ENCODE measurements around the gene DMKN. TPM values are rescaled to one million over a fixed set of nuclear protein-coding genes. Genes with fewer than 3 reads are reported as not detected.
A peak's percentile ranks its signal among the peaks of the same experiment; 100 is the strongest.

Gene DMKN
- polyA plus RNA-seq, 2 of the 4 experiments (the other 2 are of a cell fraction), result 21.5 to 40.6 TPM

GRCh38 chr19:35449359-35450043 lies 63.9 kb downstream of the DMKN start:
- no peak for FAIRE-seq
- ChIA-PET POLR2A (no interaction called here), CTCF (interaction anchor here (0.6 to 6.0 kb wide), 8 partner anchors 19 to 373 kb away, joined by 3 to 25 read pairs (median 3); no protein-coding TSS in a partner anchor)
- Histone ChIP-seq H3K9me3 (no peaks in the 10 kb centered on the region), H3K4me2 (no peak overlapping the region; the same call in 2 of the 3 replicates), H3K27ac (no peak overlapping the region), H3K4me3 (no peak overlapping the region), H3K4me1 (no peaks in the 10 kb centered on the region)
- TF ChIP-seq POLR2A (IDR thresholded peaks at IDR 0.05; ENCODE audit: low read length), result no peak
- no peak for TF ChIP-seq CHD2 (IDR thresholded peaks at IDR 0.05; ENCODE audit: low read length, partially characterized antibody)
- TF ChIP-seq ZNF302 (CRISPR knock-in tag; IDR thresholded peaks at IDR 0.05), result no peak
- TF ChIP-seq USF2 (IDR thresholded peaks at IDR 0.05), result no peak
- no peak for TF ChIP-seq HEYL (CRISPR knock-in tag; IDR thresholded peaks at IDR 0.05)
- TF ChIP-seq POLR2AphosphoS2 (conservative IDR thresholded peaks at IDR 0.05; ENCODE audit: low read length), result no peak
- TF ChIP-seq NFE2L2 (conservative IDR thresholded peaks at IDR 0.05; ENCODE audit: low read length), result no peak
- no peak for TF ChIP-seq ELK1 (IDR thresholded peaks at IDR 0.05; ENCODE audit: low read depth, low read length)
- no peak for TF ChIP-seq FOSL2 (IDR thresholded peaks at IDR 0.05)
- TF ChIP-seq FOSL2 (CRISPR knock-in tag; IDR thresholded peaks at IDR 0.05), result no peak
- no peak for TF ChIP-seq RFX5 (IDR thresholded peaks at IDR 0.05)
- TF ChIP-seq CEBPB (IDR thresholded peaks at IDR 0.05), result no peak
- no peak for TF ChIP-seq PHF8 (IDR thresholded peaks at IDR 0.05; ENCODE audit: borderline replicate concordance, low read depth)
- no peak for TF ChIP-seq RCOR1 (IDR thresholded peaks at IDR 0.05; ENCODE audit: low read depth, low read length)
- no peak for TF ChIP-seq HDAC2 (IDR thresholded peaks at IDR 0.05)
- TF ChIP-seq RARB (CRISPR knock-in tag; IDR thresholded peaks at IDR 0.05), result no peak
- TF ChIP-seq CBX2 (IDR thresholded peaks at IDR 0.05; ENCODE audit: borderline replicate concordance, low read depth), result no peak
- no peak for TF ChIP-seq MAX (IDR thresholded peaks at IDR 0.05)
- no peak for TF ChIP-seq MAZ (IDR thresholded peaks at IDR 0.05; ENCODE audit: borderline replicate concordance, low read depth, low read length)
- TF ChIP-seq JUNB (IDR thresholded peaks at IDR 0.05), result no peak
- no peak for DNase-seq (ENCODE audit: low read depth in 1 of 2, low spot score in 1 of 2)
- ATAC-seq, result peak; percentile 7 to 41; a peak in 3 of 6 replicates
- WGBS (ENCODE audit: missing lambda C conversion rate), result 29% methylated on average over 27 of the region's 27 CpGs

- CTCF ChIA-PET, result interaction anchor here (0.7 to 6.0 kb wide), 9 partner anchors 10 to 107 kb away, joined by 3 to 25 read pairs (median 4); no protein-coding TSS in a partner anchor
- WGBS (ENCODE audit: missing lambda C conversion rate), result 73% methylated on average over 12 of the region's 12 CpGs
- H3K9me3 ChIP-seq, result no peaks in the 10 kb centered on the region
- ATAC-seq (no peak), DNase-seq (ENCODE audit: low read depth in 1 of 2, low spot score in 1 of 2) (no peak), FAIRE-seq (peak; percentile 67)
- no peaks in the 10 kb centered on the region for H3K4me1 ChIP-seq
- no peak within 1 kb of the TSS for H3K4me3 ChIP-seq
- H3K27ac ChIP-seq, result no peak within 1 kb of the TSS
- H3K4me2 ChIP-seq, result no peak within 1 kb of the TSS
- POLR2A ChIA-PET, result no interaction called here
- no peak for TF ChIP-seq KDM1A (IDR thresholded peaks at IDR 0.05; ENCODE audit: low read depth)
- TF ChIP-seq USF2 (IDR thresholded peaks at IDR 0.05), result 0 out of 2 replicates have a peak, but pooled peaks have one; percentile 34
Measured at GRCh38 chr19:35447606-35448469, 65.6 kb downstream of the DMKN start, which contains the start of gene FFAR2. FFAR2 (plus strand) TSS chr19:35448257; CDS start chr19:35449715, 1,458 bp downstream.

Other genes with a start within 250 kb of the DMKN start
- gene USF2, start 244.7 kb downstream of the DMKN start, polyA plus RNA-seq (2011; rRNA removed), result 91.8 and 118 TPM in 2 replicates
- 124 to 141 TPM (median 141 TPM) in 3 replicates for gene USF2, start 244.7 kb downstream of the DMKN start, polyA plus RNA-seq (2017; fragmentation: RNase III; extraction: RNeasy Plus Mini Kit Qiagen cat#74134 plus additional on column Dnase treatment)
- gene HAMP, start 231.1 kb downstream of the DMKN start, polyA plus RNA-seq (2011; rRNA removed), result not detected in 2 replicates
- 0.03 TPM in 1 of 3 replicates, not detected in the others for gene HAMP, start 231.1 kb downstream of the DMKN start, polyA plus RNA-seq (2017; fragmentation: RNase III; extraction: RNeasy Plus Mini Kit Qiagen cat#74134 plus additional on column Dnase treatment)
- not detected in 2 replicates for gene MAG, start 221.5 kb downstream of the DMKN start, polyA plus RNA-seq (2011; rRNA removed)
- not detected in 3 replicates for gene MAG, start 221.5 kb downstream of the DMKN start, polyA plus RNA-seq (2017; fragmentation: RNase III; extraction: RNeasy Plus Mini Kit Qiagen cat#74134 plus additional on column Dnase treatment)
- gene CD22, start 184.5 kb downstream of the DMKN start, polyA plus RNA-seq (2011; rRNA removed), result 0.14 and 0.29 TPM in 2 replicates
- gene CD22, start 184.5 kb downstream of the DMKN start, polyA plus RNA-seq (2017; fragmentation: RNase III; extraction: RNeasy Plus Mini Kit Qiagen cat#74134 plus additional on column Dnase treatment), result 0.05 TPM in 1 of 3 replicates, not detected in the others
- not detected in 2 replicates for gene FFAR1, start 165.7 kb downstream of the DMKN start, polyA plus RNA-seq (2011; rRNA removed)
- gene FFAR1, start 165.7 kb downstream of the DMKN start, polyA plus RNA-seq (2017; fragmentation: RNase III; extraction: RNeasy Plus Mini Kit Qiagen cat#74134 plus additional on column Dnase treatment), result not detected in 3 replicates
- gene FFAR3, start 155.2 kb downstream of the DMKN start, polyA plus RNA-seq (2011; rRNA removed), result not detected in 2 replicates
- not detected in 3 replicates for gene FFAR3, start 155.2 kb downstream of the DMKN start, polyA plus RNA-seq (2017; fragmentation: RNase III; extraction: RNeasy Plus Mini Kit Qiagen cat#74134 plus additional on column Dnase treatment)
- gene GPR42, start 142.6 kb downstream of the DMKN start, polyA plus RNA-seq (2011; rRNA removed), result not detected in 2 replicates
- not detected in 3 replicates for gene GPR42, start 142.6 kb downstream of the DMKN start, polyA plus RNA-seq (2017; fragmentation: RNase III; extraction: RNeasy Plus Mini Kit Qiagen cat#74134 plus additional on column Dnase treatment)
- gene FFAR2, start 65.4 kb downstream of the DMKN start, polyA plus RNA-seq (2011; rRNA removed), result 0.24 and 0.30 TPM in 2 replicates
- not detected in 3 replicates for gene FFAR2, start 65.4 kb downstream of the DMKN start, polyA plus RNA-seq (2017; fragmentation: RNase III; extraction: RNeasy Plus Mini Kit Qiagen cat#74134 plus additional on column Dnase treatment)
- not detected in 2 replicates for gene KRTDAP, start 23.2 kb downstream of the DMKN start, polyA plus RNA-seq (2011; rRNA removed)
- gene KRTDAP, start 23.2 kb downstream of the DMKN start, polyA plus RNA-seq (2017; fragmentation: RNase III; extraction: RNeasy Plus Mini Kit Qiagen cat#74134 plus additional on column Dnase treatment), result not detected in 3 replicates
- 0.28 TPM in 2 replicates for gene SBSN, start 14.7 kb upstream of the DMKN start, polyA plus RNA-seq (2011; rRNA removed)
- 0.67 to 1.1 TPM (median 0.89 TPM) in 3 replicates for gene SBSN, start 14.7 kb upstream of the DMKN start, polyA plus RNA-seq (2017; fragmentation: RNase III; extraction: RNeasy Plus Mini Kit Qiagen cat#74134 plus additional on column Dnase treatment)
- not detected in 2 replicates for gene GAPDHS, start 19.8 kb upstream of the DMKN start, polyA plus RNA-seq (2011; rRNA removed)
- gene GAPDHS, start 19.8 kb upstream of the DMKN start, polyA plus RNA-seq (2017; fragmentation: RNase III; extraction: RNeasy Plus Mini Kit Qiagen cat#74134 plus additional on column Dnase treatment), result not detected in 3 replicates
- gene TMEM147, start 32.0 kb upstream of the DMKN start, polyA plus RNA-seq (2011; rRNA removed), result 335 and 446 TPM in 2 replicates
- gene TMEM147, start 32.0 kb upstream of the DMKN start, polyA plus RNA-seq (2017; fragmentation: RNase III; extraction: RNeasy Plus Mini Kit Qiagen cat#74134 plus additional on column Dnase treatment), result 257 to 282 TPM (median 257 TPM) in 3 replicates
- not detected in 2 replicates for gene ATP4A, start 50.0 kb upstream of the DMKN start, polyA plus RNA-seq (2011; rRNA removed)
- gene ATP4A, start 50.0 kb upstream of the DMKN start, polyA plus RNA-seq (2017; fragmentation: RNase III; extraction: RNeasy Plus Mini Kit Qiagen cat#74134 plus additional on column Dnase treatment), result 0.05 TPM in 1 of 3 replicates, not detected in the others
- not detected in 2 replicates for gene PMIS2, start 72.5 kb upstream of the DMKN start, polyA plus RNA-seq (2011; rRNA removed)
- gene PMIS2, start 72.5 kb upstream of the DMKN start, polyA plus RNA-seq (2017; fragmentation: RNase III; extraction: RNeasy Plus Mini Kit Qiagen cat#74134 plus additional on column Dnase treatment), result not detected in 3 replicates
- 7.2 and 7.3 TPM in 2 replicates for gene HAUS5, start 99.1 kb upstream of the DMKN start, polyA plus RNA-seq (2011; rRNA removed)
- gene HAUS5, start 99.1 kb upstream of the DMKN start, polyA plus RNA-seq (2017; fragmentation: RNase III; extraction: RNeasy Plus Mini Kit Qiagen cat#74134 plus additional on column Dnase treatment), result 16.0 to 17.6 TPM (median 16.1 TPM) in 3 replicates
- 62.1 and 80.4 TPM in 2 replicates for gene RBM42, start 115.4 kb upstream of the DMKN start, polyA plus RNA-seq (2011; rRNA removed)
- gene RBM42, start 115.4 kb upstream of the DMKN start, polyA plus RNA-seq (2017; fragmentation: RNase III; extraction: RNeasy Plus Mini Kit Qiagen cat#74134 plus additional on column Dnase treatment), result 124 to 131 TPM (median 128 TPM) in 3 replicates
- 0.15 and 0.36 TPM in 2 replicates for gene ETV2, start 128.1 kb upstream of the DMKN start, polyA plus RNA-seq (2011; rRNA removed)
- gene ETV2, start 128.1 kb upstream of the DMKN start, polyA plus RNA-seq (2017; fragmentation: RNase III; extraction: RNeasy Plus Mini Kit Qiagen cat#74134 plus additional on column Dnase treatment), result 1.1 to 1.3 TPM (median 1.1 TPM) in 3 replicates
- gene COX6B1, start 134.7 kb upstream of the DMKN start, polyA plus RNA-seq (2011; rRNA removed), result 749 and 1,115 TPM in 2 replicates
- gene COX6B1, start 134.7 kb upstream of the DMKN start, polyA plus RNA-seq (2017; fragmentation: RNase III; extraction: RNeasy Plus Mini Kit Qiagen cat#74134 plus additional on column Dnase treatment), result 1,179 to 1,276 TPM (median 1,260 TPM) in 3 replicates
- gene UPK1A, start 152.9 kb upstream of the DMKN start, polyA plus RNA-seq (2011; rRNA removed), result 0.78 and 1.4 TPM in 2 replicates
- gene UPK1A, start 152.9 kb upstream of the DMKN start, polyA plus RNA-seq (2017; fragmentation: RNase III; extraction: RNeasy Plus Mini Kit Qiagen cat#74134 plus additional on column Dnase treatment), result 0.37 to 0.44 TPM (median 0.39 TPM) in 3 replicates
- gene ZBTB32, start 190.9 kb upstream of the DMKN start, polyA plus RNA-seq (2011; rRNA removed), result not detected in 2 replicates
- not detected in 3 replicates for gene ZBTB32, start 190.9 kb upstream of the DMKN start, polyA plus RNA-seq (2017; fragmentation: RNase III; extraction: RNeasy Plus Mini Kit Qiagen cat#74134 plus additional on column Dnase treatment)
- gene KMT2B, start 204.4 kb upstream of the DMKN start, polyA plus RNA-seq (2011; rRNA removed), result 17.8 and 25.1 TPM in 2 replicates
- gene KMT2B, start 204.4 kb upstream of the DMKN start, polyA plus RNA-seq (2017; fragmentation: RNase III; extraction: RNeasy Plus Mini Kit Qiagen cat#74134 plus additional on column Dnase treatment), result 39.4 to 40.8 TPM (median 39.9 TPM) in 3 replicates
- gene IGFLR1, start 228.8 kb upstream of the DMKN start, polyA plus RNA-seq (2011; rRNA removed), result 5.7 and 6.4 TPM in 2 replicates
- gene IGFLR1, start 228.8 kb upstream of the DMKN start, polyA plus RNA-seq (2017; fragmentation: RNase III; extraction: RNeasy Plus Mini Kit Qiagen cat#74134 plus additional on column Dnase treatment), result 13.4 to 15.9 TPM (median 14.4 TPM) in 3 replicates
- gene U2AF1L4, start 231.8 kb upstream of the DMKN start, polyA plus RNA-seq (2011; rRNA removed), result 29.6 and 41.1 TPM in 2 replicates
- gene U2AF1L4, start 231.8 kb upstream of the DMKN start, polyA plus RNA-seq (2017; fragmentation: RNase III; extraction: RNeasy Plus Mini Kit Qiagen cat#74134 plus additional on column Dnase treatment), result 39.0 to 45.6 TPM (median 42.8 TPM) in 3 replicates
- gene PSENEN, start 232.0 kb upstream of the DMKN start, polyA plus RNA-seq (2011; rRNA removed), result 111 and 133 TPM in 2 replicates
- gene PSENEN, start 232.0 kb upstream of the DMKN start, polyA plus RNA-seq (2017; fragmentation: RNase III; extraction: RNeasy Plus Mini Kit Qiagen cat#74134 plus additional on column Dnase treatment), result 191 to 203 TPM (median 197 TPM) in 3 replicates
- 8.1 and 11.5 TPM in 2 replicates for gene LIN37, start 234.9 kb upstream of the DMKN start, polyA plus RNA-seq (2011; rRNA removed)
- gene LIN37, start 234.9 kb upstream of the DMKN start, polyA plus RNA-seq (2017; fragmentation: RNase III; extraction: RNeasy Plus Mini Kit Qiagen cat#74134 plus additional on column Dnase treatment), result 20.4 to 23.1 TPM (median 22.0 TPM) in 3 replicates
- 0.12 and 0.16 TPM in 2 replicates for gene HSPB6, start 243.4 kb upstream of the DMKN start, polyA plus RNA-seq (2011; rRNA removed)
- 0.11 to 0.28 TPM (median 0.26 TPM) in 3 replicates for gene HSPB6, start 243.4 kb upstream of the DMKN start, polyA plus RNA-seq (2017; fragmentation: RNase III; extraction: RNeasy Plus Mini Kit Qiagen cat#74134 plus additional on column Dnase treatment)
- 19.5 and 30.8 TPM in 2 replicates for gene PROSER3, start 244.5 kb upstream of the DMKN start, polyA plus RNA-seq (2011; rRNA removed)
- gene PROSER3, start 244.5 kb upstream of the DMKN start, polyA plus RNA-seq (2017; fragmentation: RNase III; extraction: RNeasy Plus Mini Kit Qiagen cat#74134 plus additional on column Dnase treatment), result 24.4 to 27.6 TPM (median 25.3 TPM) in 3 replicates